ENCODE results near the gene KREMEN1.
A peak's percentile ranks its signal among the peaks of the same experiment; 100 is the strongest.

KREMEN1 gene

GRCh38 chr22:29105468-29105867 lies 32.6 kb downstream of the KREMEN1 start:
- TF ChIP-seq, protein P1, sequence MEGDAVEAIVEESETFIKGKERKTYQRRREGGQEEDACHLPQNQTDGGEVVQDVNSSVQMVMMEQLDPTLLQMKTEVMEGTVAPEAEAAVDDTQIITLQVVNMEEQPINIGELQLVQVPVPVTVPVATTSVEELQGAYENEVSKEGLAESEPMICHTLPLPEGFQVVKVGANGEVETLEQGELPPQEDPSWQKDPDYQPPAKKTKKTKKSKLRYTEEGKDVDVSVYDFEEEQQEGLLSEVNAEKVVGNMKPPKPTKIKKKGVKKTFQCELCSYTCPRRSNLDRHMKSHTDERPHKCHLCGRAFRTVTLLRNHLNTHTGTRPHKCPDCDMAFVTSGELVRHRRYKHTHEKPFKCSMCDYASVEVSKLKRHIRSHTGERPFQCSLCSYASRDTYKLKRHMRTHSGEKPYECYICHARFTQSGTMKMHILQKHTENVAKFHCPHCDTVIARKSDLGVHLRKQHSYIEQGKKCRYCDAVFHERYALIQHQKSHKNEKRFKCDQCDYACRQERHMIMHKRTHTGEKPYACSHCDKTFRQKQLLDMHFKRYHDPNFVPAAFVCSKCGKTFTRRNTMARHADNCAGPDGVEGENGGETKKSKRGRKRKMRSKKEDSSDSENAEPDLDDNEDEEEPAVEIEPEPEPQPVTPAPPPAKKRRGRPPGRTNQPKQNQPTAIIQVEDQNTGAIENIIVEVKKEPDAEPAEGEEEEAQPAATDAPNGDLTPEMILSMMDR (IDR thresholded peaks at IDR 0.05; ENCODE audit: insufficient read depth, low read depth, low read length, missing control alignments), result no peak
- no peak overlapping the region for H3K4me3 ChIP-seq (ENCODE audit: low read depth, low read length)
- no peak for DNase-seq (ENCODE audit: low read depth)

DNA sequence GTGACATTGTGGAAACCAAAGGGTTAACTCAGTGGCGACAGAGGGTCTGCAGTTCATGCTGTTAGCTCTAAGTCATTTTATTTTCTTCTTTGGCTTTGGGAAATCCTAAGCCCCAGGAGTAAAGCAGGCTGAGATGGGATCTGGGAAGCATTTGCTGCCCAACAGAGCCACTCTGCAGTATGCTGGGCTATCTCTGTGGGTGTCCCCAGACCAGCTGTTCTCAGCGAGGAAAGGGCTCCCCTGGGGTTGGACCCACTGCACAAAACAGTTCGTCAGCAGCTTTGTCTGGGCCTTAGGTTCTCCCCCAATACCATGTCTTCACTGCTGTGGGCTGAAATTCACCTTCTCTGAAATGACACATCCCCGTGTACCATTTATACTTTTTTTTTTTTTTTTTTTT lies 34.0 kb downstream of the KREMEN1 start:
- H3K4me3 ChIP-seq (ENCODE audit: low read depth, low read length), result no peak overlapping the region
- DNase-seq (ENCODE audit: low read depth), result no peak
- TF ChIP-seq, protein P1 (IDR thresholded peaks at IDR 0.05; ENCODE audit: insufficient read depth, low read depth, low read length, missing control alignments), result no peak

GRCh38 chr22:29108137-29108536 lies 35.3 kb downstream of the KREMEN1 start:
- TF ChIP-seq, protein P1 (IDR thresholded peaks at IDR 0.05; ENCODE audit: insufficient read depth, low read depth, low read length, missing control alignments), result no peak
- DNase-seq (ENCODE audit: low read depth), result no peak
- H3K4me3 ChIP-seq (ENCODE audit: low read depth, low read length), result no peak overlapping the region

DNA sequence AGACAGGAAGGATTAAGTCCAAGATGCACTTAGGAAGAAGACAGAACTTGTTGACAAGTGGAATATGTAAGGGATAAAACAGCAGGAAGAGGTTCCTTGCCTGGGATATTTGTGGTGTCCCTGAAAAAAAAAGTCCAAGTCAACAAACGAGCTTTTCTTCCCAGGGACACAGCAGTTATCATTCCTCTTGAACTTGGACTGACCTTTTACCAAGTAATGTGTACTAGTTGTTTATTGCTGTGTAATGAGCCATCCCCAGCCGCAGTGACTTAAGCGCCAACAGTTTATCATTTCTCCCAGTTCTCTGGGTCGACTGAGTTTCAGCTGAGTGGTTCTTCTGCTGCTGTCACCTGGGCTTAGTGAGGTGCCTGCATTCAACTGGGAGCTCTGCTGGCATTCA lies 37.0 kb downstream of the KREMEN1 start:
- DNase-seq (ENCODE audit: low read depth), result no peak
- TF ChIP-seq, protein P1 (IDR thresholded peaks at IDR 0.05; ENCODE audit: insufficient read depth, low read depth, low read length, missing control alignments), result no peak
- no peak overlapping the region for H3K4me3 ChIP-seq (ENCODE audit: low read depth, low read length)

DNA sequence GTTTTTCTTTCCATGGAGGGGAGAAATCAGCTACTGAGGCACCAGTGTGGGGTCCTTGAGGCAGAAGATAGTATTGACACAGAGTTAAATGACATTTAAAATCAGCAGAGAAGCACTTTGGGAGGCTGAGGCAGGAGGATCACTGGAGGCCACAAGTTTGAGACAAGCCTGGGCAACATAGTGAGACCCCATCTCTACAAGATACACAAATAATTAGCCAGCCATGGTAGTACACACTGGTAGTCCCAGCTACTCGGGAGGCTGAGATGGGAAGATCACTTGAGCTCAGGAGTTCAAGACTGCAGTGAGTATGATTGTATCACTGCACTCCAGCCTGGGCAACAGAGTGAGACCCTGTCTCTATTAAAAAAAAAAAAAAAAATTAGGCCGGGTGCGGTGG lies 38.1 kb downstream of the KREMEN1 start:
- TF ChIP-seq, protein P1 (IDR thresholded peaks at IDR 0.05; ENCODE audit: insufficient read depth, low read depth, low read length, missing control alignments), result no peak
- DNase-seq (ENCODE audit: low read depth), result no peak
- no peak overlapping the region for H3K4me3 ChIP-seq (ENCODE audit: low read depth, low read length)

DNA sequence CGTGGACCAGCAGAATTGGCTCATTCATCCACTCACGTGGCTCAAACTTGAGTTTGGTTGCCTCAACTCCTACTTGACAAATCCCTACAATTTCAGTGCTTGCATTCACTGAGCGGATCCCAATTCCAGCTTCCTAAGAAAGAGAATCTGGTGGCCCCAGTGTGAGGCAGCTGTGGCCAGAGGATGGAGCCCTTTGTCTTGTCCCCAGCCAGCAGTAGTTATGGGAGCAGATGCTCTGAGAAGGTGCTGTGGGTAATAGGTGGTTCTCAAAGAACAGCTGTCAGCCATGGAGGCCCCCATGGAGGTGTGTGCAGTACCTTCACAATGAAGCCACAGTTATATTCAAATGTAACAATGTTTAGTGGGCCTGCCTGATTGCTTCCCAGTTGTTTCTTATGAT lies 39.3 kb downstream of the KREMEN1 start:
- DNase-seq (ENCODE audit: low read depth), result no peak
- no peak overlapping the region for H3K4me3 ChIP-seq (ENCODE audit: low read depth, low read length)
- TF ChIP-seq, protein P1 (IDR thresholded peaks at IDR 0.05; ENCODE audit: insufficient read depth, low read depth, low read length, missing control alignments), result peak; percentile 4

DNA sequence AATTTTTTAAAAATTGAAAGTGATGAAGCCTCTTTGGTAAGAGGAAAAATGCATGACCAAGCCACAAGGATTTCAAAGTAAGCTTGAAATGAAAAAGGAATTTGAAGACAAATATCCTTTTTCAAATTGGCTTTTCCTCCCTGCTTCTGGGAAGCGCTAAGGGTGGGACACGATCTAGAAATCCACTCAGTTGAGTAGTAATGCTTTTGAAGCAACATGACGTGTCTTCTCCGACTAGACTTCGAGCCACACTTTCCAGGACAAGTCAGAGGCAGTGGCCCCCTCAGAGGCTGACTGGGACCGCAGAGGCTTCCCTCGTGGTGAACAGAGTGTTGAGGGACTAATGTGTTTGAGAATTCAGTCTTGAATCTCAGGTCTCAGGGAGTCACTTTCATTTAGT lies 39.8 kb downstream of the KREMEN1 start:
- TF ChIP-seq, protein P1 (IDR thresholded peaks at IDR 0.05; ENCODE audit: insufficient read depth, low read depth, low read length, missing control alignments), result no peak
- no peak overlapping the region for H3K4me3 ChIP-seq (ENCODE audit: low read depth, low read length)
- no peak for DNase-seq (ENCODE audit: low read depth)
